H1 (cell line): ENCODE results near the gene ARL11. TPM values are rescaled to one million over a fixed set of nuclear protein-coding genes. Genes with fewer than 3 reads are reported as not detected.

Experiments
- CTCF ChIA-PET: fragments of 300-600 bp; sonication (Branson Sonifier 250); formaldehyde crosslinking; loops from one replicate; lab custom pipeline; 2021; ENCODE audit not compliant: partially characterized antibody; lab: Charles Lee
- POLR2A ChIA-PET: fragments of 300-600 bp; sonication (Branson Sonifier 250); formaldehyde crosslinking; loops from one replicate; lab custom pipeline; 2021; ENCODE audit warnings: inconsistent platforms; ENCODE audit not compliant: partially characterized antibody; lab: Charles Lee
- DNase-seq, 2 experiments: peaks; one replicate each; pipeline versions ENCODE4 v3.0.0 to v3.0.0-alpha.2; 2010 to 2022; ENCODE audit warnings: low spot score in 2 of 2, low read depth in 1 of 2, mixed read lengths in 1 of 2
- FAIRE-seq: peaks from 2 replicates; lab custom pipeline; 2011; peaks lifted over from hg19 to GRCh38; lab: Jason Lieb, UNC
- H2AFZ ChIP-seq: 2 replicates; pipeline ENCODE4 v1.8.1; 2012; ENCODE audit warnings: low read length, inconsistent platforms
- H2AK5ac ChIP-seq: 2 replicates; pipeline ENCODE4 v1.6.1; 2013; ENCODE audit warnings: low read depth, low read length
- H2BK120ac ChIP-seq: replicated peaks from 2 replicates; pipeline ENCODE3; 2013; ENCODE audit warnings: low read depth, low read length, inconsistent platforms
- H2BK12ac ChIP-seq: 2 replicates; pipeline ENCODE4 v1.6.1; 2013; ENCODE audit warnings: low read depth, low read length
- H2BK15ac ChIP-seq: 2 replicates; pipeline ENCODE4 v1.6.1; 2013; ENCODE audit warnings: low read length
- H2BK20ac ChIP-seq: 2 replicates; pipeline ENCODE4 v1.6.1; 2013; ENCODE audit warnings: low read length
- H2BK5ac ChIP-seq: 2 replicates; pipeline ENCODE4 v1.6.1; 2013; ENCODE audit warnings: low read depth, low read length
- H3K14ac ChIP-seq: 2 replicates; pipeline ENCODE4 v1.6.1; 2013; ENCODE audit warnings: inconsistent platforms; ENCODE audit not compliant: insufficient read length
- H3K18ac ChIP-seq: 2 replicates; pipeline ENCODE4 v1.6.1; 2013; ENCODE audit warnings: low read length; ENCODE audit errors: extremely low read depth
- H3K23ac ChIP-seq: 2 replicates; pipeline ENCODE4 v1.6.1; 2013; ENCODE audit warnings: inconsistent platforms; ENCODE audit not compliant: insufficient read length
- H3K23me2 ChIP-seq: 2 replicates; pipeline ENCODE4 v1.6.1; 2013; ENCODE audit warnings: low read depth, low read length
- H3K27ac ChIP-seq: 2 replicates; pipeline ENCODE4 v1.6.1; 2011; ENCODE audit warnings: low read depth, low read length, inconsistent platforms
- H3K27me3 ChIP-seq, 4 experiments: replicated peaks in 1 of 4; 1 replicate in 1 of 4; 2 replicates in 3 of 4; pipeline versions ENCODE4 v1.6.1 to v1.8.1; 2011 to 2013; ENCODE audit warnings: low read length in 3 of 4, mild to moderate bottlenecking in 3 of 4, inconsistent platforms in 2 of 4, mixed read lengths in 2 of 4, moderate library complexity in 1 of 4; ENCODE audit not compliant: control insufficient read depth in 3 of 4, insufficient read depth in 3 of 4; ENCODE audit errors: extremely low read depth in 1 of 4
- H3K36me3 ChIP-seq, 4 experiments: 2 replicates each; pipeline versions ENCODE4 v1.6.1 to v1.8.1; 2011 to 2013; ENCODE audit warnings: mild to moderate bottlenecking in 4 of 4, low read length in 3 of 4, moderate library complexity in 2 of 4, control low read depth in 1 of 4, inconsistent platforms in 1 of 4; ENCODE audit not compliant: insufficient read depth in 4 of 4, control insufficient read depth in 2 of 4
- H3K4ac ChIP-seq: replicated peaks from 2 replicates; pipeline ENCODE3; 2013; ENCODE audit warnings: low read length, low read depth, mixed read lengths, inconsistent platforms; ENCODE audit not compliant: insufficient read length
- H3K4me1 ChIP-seq, 4 experiments: replicated peaks in 1 of 4; 1 replicate in 1 of 4; 2 replicates in 3 of 4; pipeline versions ENCODE4 v1.6.1 to v1.8.1; 2011 to 2013; ENCODE audit warnings: low read length in 3 of 4, inconsistent platforms in 2 of 4, mixed read lengths in 1 of 4; ENCODE audit not compliant: insufficient read depth in 4 of 4, control insufficient read depth in 3 of 4
- H3K4me2 ChIP-seq, 2 experiments: 2 replicates each; pipeline versions ENCODE4 v1.6.1 to v1.8.1; 2011 to 2013; ENCODE audit warnings: low read depth in 2 of 2, low read length in 2 of 2, control low read depth in 1 of 2, inconsistent platforms in 1 of 2, mild to moderate bottlenecking in 1 of 2; ENCODE audit not compliant: insufficient read depth in 1 of 2
- H3K4me3 ChIP-seq, 4 experiments: fragments of 200-600, 300-600 bp in 1 of 4; sonication (generic), shearing (Covaris generic), sonication (Bioruptor Twin) in 1 of 4; 2 replicates each; pipeline versions ENCODE4 v1.5.1 to v1.8.1; 2011 to 2016; ENCODE audit warnings: low read length in 4 of 4, low read depth in 3 of 4, control low read depth in 2 of 4, inconsistent platforms in 2 of 4, mild to moderate bottlenecking in 2 of 4, mixed read lengths in 1 of 4, moderate library complexity in 1 of 4; ENCODE audit not compliant: insufficient read depth in 2 of 4; ENCODE audit errors: extremely low read depth in 1 of 4
- H3K56ac ChIP-seq: replicated peaks from 2 replicates; pipeline ENCODE3; 2013; ENCODE audit warnings: low read depth, mild to moderate bottlenecking, mixed read lengths, low read length, inconsistent platforms; ENCODE audit not compliant: insufficient read length
- H3K79me1 ChIP-seq: 2 replicates; pipeline ENCODE4 v1.6.1; 2013; ENCODE audit warnings: low read depth, low read length, control low read depth
- H3K79me2 ChIP-seq, 2 experiments: 2 replicates each; pipeline versions ENCODE4 v1.6.1 to v1.8.1; 2012 to 2013; ENCODE audit warnings: low read length in 2 of 2, mild to moderate bottlenecking in 2 of 2, inconsistent platforms in 1 of 2; ENCODE audit not compliant: insufficient read depth in 2 of 2, control insufficient read depth in 1 of 2
- H3K9ac ChIP-seq, 4 experiments: replicated peaks in 1 of 4; 1 replicate in 1 of 4; 2 replicates in 3 of 4; pipeline versions ENCODE4 v1.6.1 to v1.8.1; 2011 to 2013; ENCODE audit warnings: low read depth in 3 of 4, low read length in 3 of 4, control low read depth in 2 of 4, mild to moderate bottlenecking in 2 of 4, moderate library complexity in 2 of 4, inconsistent platforms in 1 of 4; ENCODE audit errors: extremely low read depth in 1 of 4
- H3K9me3 ChIP-seq, 2 experiments: 2 replicates each; pipeline versions ENCODE4 v1.6.1 to v1.8.1; 2012 to 2013; ENCODE audit warnings: mild to moderate bottlenecking in 2 of 2, moderate library complexity in 2 of 2, control low read depth in 1 of 2, inconsistent platforms in 1 of 2, low read depth in 1 of 2, low read length in 1 of 2, mixed read lengths in 1 of 2; ENCODE audit not compliant: insufficient read depth in 2 of 2
- H4K20me1 ChIP-seq, 2 experiments: replicated peaks in 1 of 2; 2 replicates each; pipeline versions ENCODE3 to v1.8.1; 2011 to 2013; ENCODE audit warnings: inconsistent platforms in 2 of 2, low read length in 2 of 2, mild to moderate bottlenecking in 1 of 2; ENCODE audit not compliant: insufficient read depth in 2 of 2, control insufficient read depth in 1 of 2
- H4K5ac ChIP-seq: 2 replicates; pipeline ENCODE4 v1.6.1; 2013; ENCODE audit warnings: low read length, low read depth, mixed read lengths, inconsistent platforms; ENCODE audit not compliant: insufficient read length
- H4K8ac ChIP-seq: 2 replicates; pipeline ENCODE4 v1.8.0; 2013; ENCODE audit warnings: mild to moderate bottlenecking, moderate library complexity, low read length, inconsistent platforms; ENCODE audit not compliant: insufficient read depth; ENCODE audit errors: extremely low read depth
- H4K91ac ChIP-seq: replicated peaks from 2 replicates; pipeline ENCODE3; 2013; ENCODE audit warnings: low read length, mixed read lengths, inconsistent platforms; ENCODE audit not compliant: insufficient read length
- ASH2L ChIP-seq: fragments of 200-600, 300-600 bp; sonication (generic); IDR thresholded peaks from one replicate; pipeline ENCODE4 v1.7.1; 2017; ENCODE audit warnings: low read length
- KDM4A ChIP-seq: IDR thresholded peaks from one replicate; pipeline ENCODE4 v1.7.1; 2012; ENCODE audit warnings: low read depth, mild to moderate bottlenecking, moderate library complexity, low read length, inconsistent platforms; ENCODE audit not compliant: severe bottlenecking
- SIX5 ChIP-seq: IDR thresholded peaks from 2 replicates; pipeline ENCODE4 v1.6.1; 2011; ENCODE audit warnings: mild to moderate bottlenecking, low read depth, low read length
- WGBS, 2 experiments: shearing (Covaris generic) in 1 of 2; methylation state at CpG; one replicate each; pipeline versions ENCODE4 v1.1.6 to v1.1.7; 2013 to 2015; ENCODE audit warnings: low lambda C conversion rate in 2 of 2, mixed read lengths in 2 of 2, inconsistent platforms in 1 of 2, low coverage in 1 of 2, missing lambda C conversion rate in 1 of 2; ENCODE audit not compliant: insufficient replicate concordance in 2 of 2, insufficient coverage in 1 of 2, insufficient read length in 1 of 2; ENCODE audit errors: extremely low coverage in 1 of 2, missing lambda C conversion rate in 1 of 2; 5-methylcytosine and 5-hydroxymethylcytosine counted together
- polyA plus RNA-seq, 7 experiments: library from polyadenylated mRNA; depleted of rRNA in 3 of 7; stranded (reverse) in 5 of 7; unstranded in 2 of 7; fragments of >200 nt in 5 of 7; fragments of 200-250 nt in 2 of 7; gene quantifications; 1 replicate in 5 of 7; 2 replicates in 1 of 7; 4 replicates in 1 of 7; pipeline versions ENCODE4 v1.2.1 to v1.2.3, GENCODE V29; 2011 to 2013; ENCODE audit warnings: missing spikeins in 2 of 7, mixed read lengths in 2 of 7
- total RNA-seq: library from RNA; stranded (reverse); fragmentation: NEBNext Ultra II Directional; extraction: Animal tissue kit (Norgen Biotek cat#: 25700); gene quantifications from 2 replicates; pipeline ENCODE4 v1.2.1, GENCODE V29; 2021
- TF ChIP-seq, protein P1 (sequence below): IDR thresholded peaks from 2 replicates; pipeline ENCODE4 v1.6.1; 2011; ENCODE audit warnings: low read length, improper control_type of control experiment
- TF ChIP-seq, protein P2 (sequence below): IDR thresholded peaks from 2 replicates; pipeline ENCODE4 v1.6.1; 2011; ENCODE audit warnings: low read depth, mild to moderate bottlenecking, low read length; ENCODE audit not compliant: insufficient read depth

Gene ARL11
- total and polyA plus RNA-seq, 2 of the 8 experiments (the other 6 are each of a cell fraction or from before 2014, with no cell fraction given): 0.45 to 0.52 TPM

DNA sequence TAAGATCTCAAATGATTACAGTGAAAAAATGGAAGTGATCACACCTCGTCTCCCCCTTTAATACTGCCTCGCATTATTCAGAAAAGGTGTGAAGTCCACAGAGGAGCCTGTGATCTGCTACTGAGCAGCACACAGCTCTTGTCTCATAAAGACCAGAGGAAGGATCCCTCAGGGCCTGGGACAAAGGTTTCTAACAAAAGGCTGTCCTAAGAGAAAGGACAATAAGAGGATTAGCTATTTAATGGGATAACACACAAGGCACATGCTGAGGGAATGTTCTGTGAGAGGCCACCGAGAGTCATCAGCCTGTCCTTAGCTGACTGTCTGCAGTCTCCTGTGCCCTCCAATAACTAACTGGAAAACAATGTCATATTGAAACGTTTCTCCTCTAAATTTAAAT, 36.3 kb downstream of the ARL11 start:
- no peak for DNase-seq
- Histone ChIP-seq H2BK15ac (no peak overlapping the region), H3K4me1 (no peaks in the 10 kb centered on the region), H2BK20ac (no peak overlapping the region), H3K27ac (no peak overlapping the region), H4K91ac (no peak overlapping the region), H3K9me3 (no peaks in the 10 kb centered on the region), H3K4me2 (no peak overlapping the region), H3K4me3 (no peak overlapping the region), H4K8ac (no peak overlapping the region), H3K36me3 (peaks cover 2 to 42% (median 23%) of the 10 kb centered on the region in 4 experiments; a peak in 7 of 8 replicates), H3K14ac (no peak overlapping the region), H3K4ac (no peak overlapping the region), H2AFZ (no peak overlapping the region), H2BK120ac (no peak overlapping the region), H2BK12ac (no peak overlapping the region), H3K27me3 (no peaks in the 10 kb centered on the region), H2AK5ac (no peak overlapping the region), H3K79me2 (no peaks in the 10 kb centered on the region), H3K56ac (no peak overlapping the region), H4K5ac (no peak overlapping the region), H3K79me1 (no peaks in the 10 kb centered on the region), H3K18ac (no peak overlapping the region), H3K23ac (no peak overlapping the region), H2BK5ac (no peak overlapping the region), H3K23me2 (no peaks in the 10 kb centered on the region), H3K9ac (no peak overlapping the region), H4K20me1 (peaks cover 0 to 8% of the 10 kb centered on the region in 2 experiments)
- FAIRE-seq: no peak
- CTCF ChIA-PET: interaction anchor here (1.0 kb wide), 1 partner anchor 34 kb away, joined by 3 read pairs; no protein-coding TSS in a partner anchor
- TF ChIP-seq SIX5 (no peak), KDM4A (no peak), ASH2L (no peak)
- TF ChIP-seq, protein P1, sequence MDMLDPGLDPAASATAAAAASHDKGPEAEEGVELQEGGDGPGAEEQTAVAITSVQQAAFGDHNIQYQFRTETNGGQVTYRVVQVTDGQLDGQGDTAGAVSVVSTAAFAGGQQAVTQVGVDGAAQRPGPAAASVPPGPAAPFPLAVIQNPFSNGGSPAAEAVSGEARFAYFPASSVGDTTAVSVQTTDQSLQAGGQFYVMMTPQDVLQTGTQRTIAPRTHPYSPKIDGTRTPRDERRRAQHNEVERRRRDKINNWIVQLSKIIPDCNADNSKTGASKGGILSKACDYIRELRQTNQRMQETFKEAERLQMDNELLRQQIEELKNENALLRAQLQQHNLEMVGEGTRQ: no peak
- TF ChIP-seq, protein P2, sequence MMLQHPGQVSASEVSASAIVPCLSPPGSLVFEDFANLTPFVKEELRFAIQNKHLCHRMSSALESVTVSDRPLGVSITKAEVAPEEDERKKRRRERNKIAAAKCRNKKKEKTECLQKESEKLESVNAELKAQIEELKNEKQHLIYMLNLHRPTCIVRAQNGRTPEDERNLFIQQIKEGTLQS: no peak
- 78% methylated on average over 4 of the region's 4 CpGs; no CpG with 5 or more reads in 1 of the 2 experiments for WGBS, 2 experiments
- POLR2A ChIA-PET: interaction anchor here (0.9 to 1.1 kb wide), 2 partner anchors 27 to 86 kb away, joined by 6 to 7 read pairs; partner anchors contain the start of gene EBPL
